Thymus (tissue), 11 donors: ENCODE data around the gene SRP68. TPM values are rescaled to one million over a fixed set of nuclear protein-coding genes. Genes with fewer than 3 reads are reported as not detected.

Experiments
- DNase-seq, 9 donors: peaks; one replicate each; pipeline ENCODE4 v3.0.0-alpha.2; 2013; ENCODE audit warnings: low spot score in 9 of 9, low read depth in 6 of 9, missing footprints in 1 of 9
- H3K27ac ChIP-seq, 2 donors: one replicate each; pipeline ENCODE4 v1.5.1; 2013; ENCODE audit warnings: control low read depth in 1 of 2, low read depth in 1 of 2, low read length in 1 of 2, mild to moderate bottlenecking in 1 of 2, moderate library complexity in 1 of 2
- H3K27me3 ChIP-seq, 2 donors: one replicate each; pipeline ENCODE4 v1.5.1; 2013; ENCODE audit warnings: low read length in 1 of 2; ENCODE audit not compliant: control insufficient read depth in 2 of 2, insufficient read depth in 1 of 2
- H3K36me3 ChIP-seq, 2 donors: one replicate each; pipeline ENCODE4 v1.5.1; 2013; ENCODE audit warnings: low read length in 1 of 2, mild to moderate bottlenecking in 1 of 2, moderate library complexity in 1 of 2; ENCODE audit not compliant: control insufficient read depth in 2 of 2, insufficient read depth in 2 of 2
- H3K4me1 ChIP-seq, 2 donors: one replicate each; pipeline ENCODE4 v1.5.1; 2013; ENCODE audit warnings: low read length in 2 of 2; ENCODE audit not compliant: control insufficient read depth in 2 of 2, insufficient read depth in 2 of 2
- H3K4me3 ChIP-seq, 2 donors: one replicate each; pipeline ENCODE4 v1.5.1; 2013; ENCODE audit warnings: low read length in 2 of 2, control low read depth in 1 of 2, mild to moderate bottlenecking in 1 of 2
- H3K9me3 ChIP-seq, 2 donors: one replicate each; pipeline ENCODE4 v1.5.1; 2013; ENCODE audit warnings: low read length in 1 of 2, mild to moderate bottlenecking in 1 of 2; ENCODE audit not compliant: control insufficient read depth in 2 of 2, insufficient read depth in 1 of 2
- WGBS: extraction: QIAGEN DNeasy Blood & Tissue Kit; methylation state at CpG from one replicate; pipeline ENCODE4 v1.1.7; 2013; 5-methylcytosine and 5-hydroxymethylcytosine counted together
- polyA plus RNA-seq: library from polyadenylated mRNA; stranded (reverse); fragments of 200-250 nt; gene quantifications from one replicate; pipeline ENCODE4 v1.2.3, GENCODE V29; 2013
- total RNA-seq: library from RNA; stranded (reverse); fragments of 120-200 nt; gene quantifications from one replicate; pipeline ENCODE4 v1.2.4, GENCODE V29; 2013
- donor health status: healthy.

The SRP68 gene
- total and polyA plus RNA-seq, 2 donors: 19.9 to 47.6 TPM

- no peak overlapping the region for H3K27ac ChIP-seq
- H3K27me3 ChIP-seq: no peaks in the 10 kb centered on the region
- no peak overlapping the region for H3K4me3 ChIP-seq
- WGBS: 96% methylated on average over 9 of the region's 9 CpGs
- peaks cover 0 to 11% of the 10 kb centered on the region in 2 donors for H3K4me1 ChIP-seq
- peaks cover 97 to 98% of the 10 kb centered on the region in 2 donors for H3K36me3 ChIP-seq
- DNase-seq: no peak
- H3K9me3 ChIP-seq: no peaks in the 10 kb centered on the region
Observed at GRCh38 chr17:76086384-76086783, 14.1 kb upstream of the SRP68 start.

DNA sequence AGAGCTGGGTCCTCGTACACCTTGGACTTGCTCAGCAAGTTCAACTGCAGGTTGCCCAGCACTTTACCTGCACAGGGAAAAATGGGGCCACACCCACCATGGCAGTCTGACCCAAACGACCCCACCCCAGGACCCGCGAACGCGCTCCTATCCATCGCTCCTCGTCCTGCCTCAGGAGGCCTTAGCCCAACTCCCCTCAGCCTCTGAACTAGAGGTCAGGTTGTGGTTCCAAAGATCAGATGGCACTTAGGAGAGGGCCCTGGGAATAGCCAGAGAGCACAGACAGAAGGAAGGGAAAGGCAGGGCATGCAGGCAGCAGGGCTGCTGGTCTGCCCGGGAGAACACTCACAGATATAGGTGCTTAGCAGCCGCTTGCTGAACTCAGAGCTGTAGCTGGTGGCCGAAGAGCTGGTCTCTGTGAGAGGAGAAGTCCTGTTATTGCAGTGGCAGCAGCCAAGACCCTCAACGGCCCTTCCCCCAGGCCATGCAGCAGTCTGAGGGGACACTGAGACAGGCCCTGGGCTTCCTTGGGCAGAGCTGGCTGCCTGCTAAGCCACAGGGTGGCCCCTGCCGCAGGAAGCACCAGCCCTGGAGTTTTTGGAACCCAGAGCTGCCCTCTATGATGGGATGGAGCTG is 13.5 kb upstream of the SRP68 start:
- Histone ChIP-seq H3K9me3 (no peaks in the 10 kb centered on the region), H3K4me3 (no peak overlapping the region), H3K4me1 (peaks cover 0 to 6% of the 10 kb centered on the region in 2 donors), H3K27me3 (no peaks in the 10 kb centered on the region), H3K36me3 (peaks cover 92 to 93% of the 10 kb centered on the region in 2 donors), H3K27ac (no peak overlapping the region)
- 98% methylated on average over 13 of the region's 13 CpGs for WGBS
- DNase-seq: no peak

- peaks cover 0 to 1% of the 10 kb centered on the region in 2 donors for H3K9me3 ChIP-seq
- 87% methylated on average over 17 of the region's 17 CpGs for WGBS
- H3K4me3 ChIP-seq: no peak overlapping the region
- no peak for DNase-seq
- H3K36me3 ChIP-seq: peaks cover 86 to 87% of the 10 kb centered on the region in 2 donors
- no peak overlapping the region for H3K27ac ChIP-seq
- peaks cover under 1 to 9% of the 10 kb centered on the region in 2 donors for H3K4me1 ChIP-seq
- peaks cover 0 to 5% of the 10 kb centered on the region in 2 donors for H3K27me3 ChIP-seq
Observed at GRCh38 chr17:76085066-76085730, 12.9 kb upstream of the SRP68 start.

- no peak for DNase-seq
- no peak overlapping the region for H3K27ac ChIP-seq
- 95% methylated on average over 15 of the region's 15 CpGs for WGBS
Observed at GRCh38 chr17:76083536-76084182, 11.3 kb upstream of the SRP68 start.

GRCh38 chr17:76082326-76083251 is 10.3 kb upstream of the SRP68 start:
- Histone ChIP-seq H3K36me3 (peaks cover 60 to 61% of the 10 kb centered on the region in 2 donors), H3K4me3 (no peak overlapping the region), H3K27me3 (peaks cover 14 to 31% of the 10 kb centered on the region in 2 donors), H3K4me1 (peaks cover 12 to 33% of the 10 kb centered on the region in 2 donors), H3K9me3 (peaks cover 0 to 1% of the 10 kb centered on the region in 2 donors), H3K27ac (no peak overlapping the region)
- 97% methylated on average over 20 of the region's 20 CpGs for WGBS
- DNase-seq: no peak

More at GRCh38 chr17:76083536-76084182, 11.3 kb upstream of the SRP68 start:
- peaks cover 12 to 22% of the 10 kb centered on the region in 2 donors for H3K4me1 ChIP-seq
- peaks cover 11 to 21% of the 10 kb centered on the region in 2 donors for H3K27me3 ChIP-seq
- no peak overlapping the region for H3K4me3 ChIP-seq
- H3K36me3 ChIP-seq: peaks cover 70 to 72% of the 10 kb centered on the region in 2 donors
- peaks cover 0 to 1% of the 10 kb centered on the region in 2 donors for H3K9me3 ChIP-seq

DNA sequence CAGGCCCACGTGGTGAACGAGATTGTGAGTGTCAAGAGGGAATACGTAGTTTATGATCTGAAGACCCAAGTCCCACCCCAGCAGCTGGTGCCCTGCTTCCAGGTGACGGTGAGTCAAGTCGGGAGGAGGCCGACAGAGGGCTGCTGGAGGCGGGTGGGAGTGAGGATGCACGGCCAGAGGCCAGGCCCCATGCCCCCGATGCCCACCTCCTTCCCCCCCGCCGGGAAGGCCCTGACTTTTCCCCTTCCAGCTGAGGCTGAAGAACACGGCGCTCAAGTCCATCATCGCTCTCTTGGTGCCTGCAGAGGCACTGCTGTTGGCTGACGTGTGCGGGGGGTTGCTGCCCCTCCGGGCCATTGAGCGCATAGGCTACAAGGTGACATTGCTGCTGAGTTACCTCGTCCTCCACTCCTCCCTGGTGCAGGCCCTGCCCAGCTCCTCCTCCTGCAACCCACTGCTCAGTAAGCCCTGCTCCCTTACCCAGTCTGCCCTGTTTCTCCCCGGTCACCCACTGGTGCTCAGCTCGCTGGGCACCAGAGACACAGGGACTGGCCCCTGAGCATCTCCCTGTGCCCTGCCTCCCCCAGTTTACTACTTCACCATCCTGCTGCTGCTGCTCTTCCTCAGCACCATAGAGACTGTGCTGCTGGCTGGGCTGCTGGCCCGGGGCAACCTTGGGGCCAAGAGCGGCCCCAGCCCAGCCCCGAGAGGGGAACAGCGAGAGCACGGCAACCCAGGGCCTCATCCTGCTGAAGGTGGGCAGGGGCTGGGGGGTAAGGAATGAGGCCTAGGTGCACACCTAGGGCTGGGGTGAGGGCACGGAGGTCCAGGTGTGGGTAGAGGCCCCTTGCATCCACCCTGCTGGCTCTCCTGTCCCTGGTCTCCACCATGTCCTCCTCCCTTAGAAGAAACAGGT is 9.2 kb upstream of the SRP68 start:
- 94% methylated on average over 27 of the region's 27 CpGs for WGBS
- Histone ChIP-seq H3K36me3 (peaks cover 49 to 51% of the 10 kb centered on the region in 2 donors), H3K27me3 (peaks cover 24 to 42% of the 10 kb centered on the region in 2 donors), H3K4me1 (peaks cover 16 to 43% of the 10 kb centered on the region in 2 donors), H3K9me3 (peaks cover 0 to 1% of the 10 kb centered on the region in 2 donors), H3K27ac (no peak overlapping the region), H3K4me3 (no peak overlapping the region)
- no peak for DNase-seq

DNA sequence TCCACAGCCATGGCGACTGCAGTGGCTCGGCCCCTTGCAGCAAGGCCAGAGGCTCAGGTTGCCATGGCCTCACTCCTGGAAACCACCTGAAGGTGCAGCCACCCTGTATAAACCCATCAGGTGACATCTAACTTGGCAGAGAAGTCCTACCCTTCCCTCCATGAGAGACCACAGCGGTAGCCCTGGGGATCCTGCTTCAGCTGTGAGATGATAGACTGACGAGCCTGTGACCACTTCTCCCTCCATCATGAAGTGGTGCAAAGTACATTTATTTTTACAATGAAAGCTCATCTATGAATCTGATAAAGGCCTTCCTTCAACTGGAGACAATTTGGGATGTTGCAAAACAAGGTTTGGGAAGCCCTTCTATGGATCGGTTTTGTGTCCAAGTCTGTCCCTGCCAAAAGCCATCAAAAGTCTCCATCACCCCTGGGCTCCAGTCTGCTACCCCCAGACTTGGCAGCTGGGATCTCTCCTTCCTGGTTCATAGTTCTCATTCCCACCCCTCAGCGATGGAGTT is 8.5 kb upstream of the SRP68 start:
- WGBS: 77% methylated on average over 6 of the region's 6 CpGs
- H3K27ac ChIP-seq: peak overlapping the region in 1 of 2 donors; percentile 2
- H3K4me3 ChIP-seq: no peak overlapping the region
- H3K36me3 ChIP-seq: peaks cover 42 to 44% of the 10 kb centered on the region in 2 donors
- H3K27me3 ChIP-seq: peaks cover 32 to 49% of the 10 kb centered on the region in 2 donors
- peaks cover 21 to 50% of the 10 kb centered on the region in 2 donors for H3K4me1 ChIP-seq
- peaks cover 1 to 2% of the 10 kb centered on the region in 2 donors for H3K9me3 ChIP-seq
- no peak for DNase-seq
